Hepatocyte (in vitro differentiated cells): ENCODE results near the gene WFDC12.

Experiments
- EZH2 ChIP-seq: fragments of 200-600 bp; sonication (generic); IDR thresholded peaks from 2 replicates; pipeline ENCODE4 v1.6.1; 2016; ENCODE audit warnings: antibody characterized with exemption, mild to moderate bottlenecking, borderline replicate concordance
- EZH2phosphoT487 ChIP-seq: fragments of 200-600 bp; sonication (generic); IDR thresholded peaks from one replicate; pipeline ENCODE4 v1.6.1; 2018; ENCODE audit warnings: antibody characterized with exemption, mild to moderate bottlenecking, low read depth, moderate library complexity; ENCODE audit not compliant: unreplicated experiment, severe bottlenecking
- TF ChIP-seq, protein P1 (sequence below): fragments of 200-600 bp; sonication (generic); IDR thresholded peaks from 2 replicates; pipeline ENCODE4 v1.5.1; 2016; ENCODE audit warnings: antibody characterized with exemption, mild to moderate bottlenecking; ENCODE audit not compliant: poor library complexity

- TF ChIP-seq, protein P1, sequence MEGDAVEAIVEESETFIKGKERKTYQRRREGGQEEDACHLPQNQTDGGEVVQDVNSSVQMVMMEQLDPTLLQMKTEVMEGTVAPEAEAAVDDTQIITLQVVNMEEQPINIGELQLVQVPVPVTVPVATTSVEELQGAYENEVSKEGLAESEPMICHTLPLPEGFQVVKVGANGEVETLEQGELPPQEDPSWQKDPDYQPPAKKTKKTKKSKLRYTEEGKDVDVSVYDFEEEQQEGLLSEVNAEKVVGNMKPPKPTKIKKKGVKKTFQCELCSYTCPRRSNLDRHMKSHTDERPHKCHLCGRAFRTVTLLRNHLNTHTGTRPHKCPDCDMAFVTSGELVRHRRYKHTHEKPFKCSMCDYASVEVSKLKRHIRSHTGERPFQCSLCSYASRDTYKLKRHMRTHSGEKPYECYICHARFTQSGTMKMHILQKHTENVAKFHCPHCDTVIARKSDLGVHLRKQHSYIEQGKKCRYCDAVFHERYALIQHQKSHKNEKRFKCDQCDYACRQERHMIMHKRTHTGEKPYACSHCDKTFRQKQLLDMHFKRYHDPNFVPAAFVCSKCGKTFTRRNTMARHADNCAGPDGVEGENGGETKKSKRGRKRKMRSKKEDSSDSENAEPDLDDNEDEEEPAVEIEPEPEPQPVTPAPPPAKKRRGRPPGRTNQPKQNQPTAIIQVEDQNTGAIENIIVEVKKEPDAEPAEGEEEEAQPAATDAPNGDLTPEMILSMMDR, result no peak
- TF ChIP-seq EZH2phosphoT487 (no peak), EZH2 (no peak)
Measured at GRCh38 chr20:45114465-45115385, 9.5 kb downstream of the WFDC12 start, which contains the start of gene WFDC5.
